Keratinocyte (primary cell): ENCODE results near the gene MRPS18A.

Experiments used
- EZH2 ChIP-seq: IDR thresholded peaks from one replicate; pipeline ENCODE4 v1.6.1; 2012; ENCODE audit warnings: inconsistent platforms, mild to moderate bottlenecking, low read length, moderate library complexity
- TF ChIP-seq, protein P1 (sequence below), 3 experiments: IDR thresholded peaks in 1 of 3; conservative IDR thresholded peaks in 1 of 3; optimal IDR thresholded peaks in 1 of 3; 2 replicates in 2 of 3; 3 replicates in 1 of 3; pipeline versions ENCODE3 to v1.5.1; 2011; ENCODE audit warnings: low read length in 3 of 3, mild to moderate bottlenecking in 3 of 3, moderate library complexity in 2 of 3, control low read depth in 1 of 3, inconsistent platforms in 1 of 3; ENCODE audit not compliant: insufficient read depth in 2 of 3; ENCODE audit errors: extremely low read depth in 1 of 3

GRCh38 chr6:43624786-43625288 lies 62.8 kb downstream of the MRPS18A start:
- TF ChIP-seq, protein P1, sequence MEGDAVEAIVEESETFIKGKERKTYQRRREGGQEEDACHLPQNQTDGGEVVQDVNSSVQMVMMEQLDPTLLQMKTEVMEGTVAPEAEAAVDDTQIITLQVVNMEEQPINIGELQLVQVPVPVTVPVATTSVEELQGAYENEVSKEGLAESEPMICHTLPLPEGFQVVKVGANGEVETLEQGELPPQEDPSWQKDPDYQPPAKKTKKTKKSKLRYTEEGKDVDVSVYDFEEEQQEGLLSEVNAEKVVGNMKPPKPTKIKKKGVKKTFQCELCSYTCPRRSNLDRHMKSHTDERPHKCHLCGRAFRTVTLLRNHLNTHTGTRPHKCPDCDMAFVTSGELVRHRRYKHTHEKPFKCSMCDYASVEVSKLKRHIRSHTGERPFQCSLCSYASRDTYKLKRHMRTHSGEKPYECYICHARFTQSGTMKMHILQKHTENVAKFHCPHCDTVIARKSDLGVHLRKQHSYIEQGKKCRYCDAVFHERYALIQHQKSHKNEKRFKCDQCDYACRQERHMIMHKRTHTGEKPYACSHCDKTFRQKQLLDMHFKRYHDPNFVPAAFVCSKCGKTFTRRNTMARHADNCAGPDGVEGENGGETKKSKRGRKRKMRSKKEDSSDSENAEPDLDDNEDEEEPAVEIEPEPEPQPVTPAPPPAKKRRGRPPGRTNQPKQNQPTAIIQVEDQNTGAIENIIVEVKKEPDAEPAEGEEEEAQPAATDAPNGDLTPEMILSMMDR (optimal IDR thresholded peaks at IDR 0.05 in 1 of 3, IDR thresholded peaks at IDR 0.05 in 1 of 3, conservative IDR thresholded peaks at IDR 0.05 in 1 of 3; ENCODE audit: extremely low read depth in 1 of 3, insufficient read depth in 2 of 3, low read length in 3 of 3): no peak
- TF ChIP-seq EZH2: no peak
